ENCODE measurements around the gene MAD2L2. TPM values are rescaled to one million over a fixed set of nuclear protein-coding genes. Genes with fewer than 3 reads are reported as not detected.

MAD2L2 gene
- total RNA-seq, 1 donor from 2014 or later = 76.9 TPM

DNA sequence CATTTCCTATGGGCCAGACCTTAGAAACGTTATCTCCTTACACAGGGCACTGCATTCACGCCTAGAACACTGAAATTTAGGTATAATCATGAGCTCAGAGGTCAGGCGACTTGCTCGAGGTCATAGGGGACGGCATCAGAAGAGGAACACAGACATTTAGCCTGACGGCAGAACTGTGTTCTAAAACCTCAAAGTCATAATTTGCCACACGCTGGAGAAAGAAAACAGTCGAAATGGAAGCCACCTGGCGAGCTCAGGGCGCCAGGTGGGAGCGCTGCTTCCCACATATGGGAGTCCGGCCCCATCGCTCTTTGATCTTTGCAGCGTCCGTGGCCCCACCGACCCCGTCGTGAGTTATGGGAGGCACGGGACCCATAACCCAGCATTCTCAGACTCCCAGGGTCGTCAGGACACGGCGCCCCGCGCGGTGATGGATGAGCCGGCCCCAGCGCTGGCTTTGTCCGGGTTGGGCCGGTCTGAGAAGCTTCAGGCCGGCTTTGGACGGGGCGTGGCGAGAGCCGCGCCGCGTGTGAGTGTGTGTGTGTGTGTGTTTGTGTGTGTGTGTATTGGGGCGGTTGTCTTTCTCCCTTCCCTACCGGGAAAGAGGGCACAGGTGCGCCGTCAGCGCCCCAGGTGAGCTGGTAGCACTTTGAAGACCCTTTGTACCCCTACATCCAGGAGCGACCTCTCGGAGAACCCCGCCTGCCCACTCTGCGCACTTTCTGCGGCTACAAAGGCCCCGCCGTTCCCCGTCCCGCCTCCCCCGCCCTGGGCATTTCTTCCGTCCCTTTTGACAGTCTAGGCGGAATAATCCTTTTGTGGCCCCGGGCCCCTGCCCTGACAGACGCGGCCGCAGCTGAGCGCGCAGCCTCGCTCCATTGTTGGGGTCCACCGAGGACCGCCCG lies 9.7 kb upstream of the MAD2L2 start:
- H3K9me3 Mint-ChIP-seq = no peaks in the 10 kb centered on the region
- no peak overlapping the region for H3K27ac Mint-ChIP-seq
- peaks cover 21% of the 10 kb centered on the region for H3K4me1 Mint-ChIP-seq (ENCODE audit: low read depth)
- H3K36me3 Mint-ChIP-seq (ENCODE audit: low read depth) = no peaks in the 10 kb centered on the region
- peak overlapping the region; percentile 13 for H3K4me3 Mint-ChIP-seq
- DNase-seq (ENCODE audit: low spot score) = no peak
- H3K27me3 Mint-ChIP-seq (ENCODE audit: insufficient read depth) = peaks cover 57% of the 10 kb centered on the region
- intact Hi-C loops (cut with micrococcal nuclease) = loop anchor here (5.0 kb wide), 1 partner anchor 893 kb away; the partner anchor contains the start of gene CASZ1

- Mint-ChIP-seq H3K9me3 (no peaks in the 10 kb centered on the region), H3K36me3 (ENCODE audit: low read depth) (no peaks in the 10 kb centered on the region), H3K4me1 (ENCODE audit: low read depth) (peaks cover 15% of the 10 kb centered on the region), H3K27me3 (ENCODE audit: insufficient read depth) (peaks cover 53% of the 10 kb centered on the region), H3K27ac (no peak overlapping the region), H3K4me3 (no peak overlapping the region)
- intact Hi-C loops (cut with micrococcal nuclease) = no loop called here
- no peak for DNase-seq (ENCODE audit: low spot score)
These were observed 7.6 kb upstream of the MAD2L2 start for GRCh38 chr1:11688506-11688905.

DNA sequence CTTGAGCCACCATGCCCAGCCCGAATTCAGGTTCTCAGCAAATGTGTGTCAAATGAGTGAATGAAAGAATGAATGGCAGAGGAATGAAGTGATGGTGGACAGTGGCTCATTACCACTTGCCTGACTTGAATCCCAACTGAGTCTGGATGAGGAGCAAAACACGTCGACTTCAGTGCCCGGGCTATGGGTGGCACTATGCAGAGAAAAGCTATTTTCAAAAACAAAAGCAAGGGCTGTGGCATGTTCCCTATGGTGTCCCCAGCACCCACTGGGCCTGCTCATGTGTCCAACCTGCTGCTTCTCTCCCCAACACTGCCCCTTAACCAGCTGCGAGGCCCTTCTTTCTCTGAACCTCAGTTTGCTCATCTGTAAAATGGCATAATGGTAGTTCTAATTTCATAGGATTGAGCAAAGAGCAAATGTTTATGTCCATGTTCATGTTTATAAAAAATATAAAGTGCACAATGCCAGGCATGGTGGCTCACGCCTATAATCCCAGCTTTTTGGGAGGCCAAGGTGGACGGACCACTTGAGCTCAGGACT lies 4.3 kb upstream of the MAD2L2 start:
- H3K27me3 Mint-ChIP-seq (ENCODE audit: insufficient read depth) = peaks cover 39% of the 10 kb centered on the region
- H3K36me3 Mint-ChIP-seq (ENCODE audit: low read depth) = no peaks in the 10 kb centered on the region
- H3K9me3 Mint-ChIP-seq = no peaks in the 10 kb centered on the region
- intact Hi-C loops (cut with micrococcal nuclease) = no loop called here
- H3K4me3 Mint-ChIP-seq = no peak overlapping the region
- H3K4me1 Mint-ChIP-seq (ENCODE audit: low read depth) = peaks cover 10% of the 10 kb centered on the region
- no peak overlapping the region for H3K27ac Mint-ChIP-seq
- DNase-seq (ENCODE audit: low spot score) = no peak

DNA sequence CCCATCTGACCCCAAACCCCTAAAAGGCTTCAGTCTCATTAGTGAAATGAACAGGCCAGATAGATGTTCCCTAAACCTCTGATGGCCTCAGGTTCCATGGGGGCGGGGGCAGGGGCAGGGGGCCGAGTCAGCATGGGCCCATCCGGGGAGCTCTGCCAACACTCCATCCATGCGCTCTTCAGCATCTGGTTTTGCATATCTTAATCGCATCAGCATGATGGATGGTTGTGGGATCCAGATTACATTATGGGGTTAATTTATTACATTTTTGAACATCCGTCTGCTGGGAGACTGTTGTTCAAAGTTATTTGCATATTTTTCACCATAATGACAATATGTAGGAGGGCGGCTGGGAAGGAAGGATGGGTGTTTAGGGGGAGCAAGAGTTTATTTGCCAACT lies 3.1 kb upstream of the MAD2L2 start:
- H3K36me3 Mint-ChIP-seq (ENCODE audit: low read depth) = no peaks in the 10 kb centered on the region
- no peak overlapping the region for H3K27ac Mint-ChIP-seq
- DNase-seq (ENCODE audit: low spot score) = no peak
- intact Hi-C loops (cut with micrococcal nuclease) = no loop called here
- no peak overlapping the region for H3K4me3 Mint-ChIP-seq
- H3K9me3 Mint-ChIP-seq = no peaks in the 10 kb centered on the region
- H3K27me3 Mint-ChIP-seq (ENCODE audit: insufficient read depth) = peaks cover 32% of the 10 kb centered on the region
- peaks cover 12% of the 10 kb centered on the region for H3K4me1 Mint-ChIP-seq (ENCODE audit: low read depth)

DNA sequence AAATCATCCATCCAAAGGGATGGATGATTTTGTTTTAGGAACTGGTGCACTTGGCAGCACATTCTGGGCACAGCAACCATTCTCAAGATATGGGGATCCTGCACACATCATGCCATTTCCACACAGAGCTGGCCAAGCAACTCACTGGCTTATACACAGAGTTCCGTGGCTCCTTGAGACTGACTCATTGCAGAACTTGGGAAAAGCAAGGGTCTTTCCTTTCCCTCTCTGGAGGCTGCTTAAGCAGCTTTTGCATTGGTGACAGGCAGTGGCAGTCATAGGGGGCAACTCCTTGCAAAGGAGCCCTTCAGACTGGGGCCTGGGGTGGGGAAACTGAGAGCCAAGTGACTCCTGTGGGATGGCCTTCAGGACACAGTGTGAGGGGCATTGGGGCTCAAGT lies 1.9 kb upstream of the MAD2L2 start:
- Mint-ChIP-seq H3K27me3 (ENCODE audit: insufficient read depth) (peaks cover 20% of the 10 kb centered on the region), H3K4me3 (no peak overlapping the region), H3K36me3 (ENCODE audit: low read depth) (no peaks in the 10 kb centered on the region), H3K27ac (no peak overlapping the region), H3K9me3 (no peaks in the 10 kb centered on the region), H3K4me1 (ENCODE audit: low read depth) (peaks cover 18% of the 10 kb centered on the region)
- intact Hi-C loops (cut with micrococcal nuclease) = no loop called here
- no peak for DNase-seq (ENCODE audit: low spot score)

- intact Hi-C loops (cut with micrococcal nuclease) = no loop called here
- Mint-ChIP-seq H3K27ac (no peak overlapping the region), H3K27me3 (ENCODE audit: insufficient read depth) (peaks cover 15% of the 10 kb centered on the region), H3K4me1 (ENCODE audit: low read depth) (peaks cover 18% of the 10 kb centered on the region), H3K4me3 (peak overlapping the region; percentile 56), H3K9me3 (no peaks in the 10 kb centered on the region), H3K36me3 (ENCODE audit: low read depth) (no peaks in the 10 kb centered on the region)
- no peak for DNase-seq (ENCODE audit: low spot score)
These were observed 1.4 kb upstream of the MAD2L2 start for GRCh38 chr1:11682287-11682771.

DNA sequence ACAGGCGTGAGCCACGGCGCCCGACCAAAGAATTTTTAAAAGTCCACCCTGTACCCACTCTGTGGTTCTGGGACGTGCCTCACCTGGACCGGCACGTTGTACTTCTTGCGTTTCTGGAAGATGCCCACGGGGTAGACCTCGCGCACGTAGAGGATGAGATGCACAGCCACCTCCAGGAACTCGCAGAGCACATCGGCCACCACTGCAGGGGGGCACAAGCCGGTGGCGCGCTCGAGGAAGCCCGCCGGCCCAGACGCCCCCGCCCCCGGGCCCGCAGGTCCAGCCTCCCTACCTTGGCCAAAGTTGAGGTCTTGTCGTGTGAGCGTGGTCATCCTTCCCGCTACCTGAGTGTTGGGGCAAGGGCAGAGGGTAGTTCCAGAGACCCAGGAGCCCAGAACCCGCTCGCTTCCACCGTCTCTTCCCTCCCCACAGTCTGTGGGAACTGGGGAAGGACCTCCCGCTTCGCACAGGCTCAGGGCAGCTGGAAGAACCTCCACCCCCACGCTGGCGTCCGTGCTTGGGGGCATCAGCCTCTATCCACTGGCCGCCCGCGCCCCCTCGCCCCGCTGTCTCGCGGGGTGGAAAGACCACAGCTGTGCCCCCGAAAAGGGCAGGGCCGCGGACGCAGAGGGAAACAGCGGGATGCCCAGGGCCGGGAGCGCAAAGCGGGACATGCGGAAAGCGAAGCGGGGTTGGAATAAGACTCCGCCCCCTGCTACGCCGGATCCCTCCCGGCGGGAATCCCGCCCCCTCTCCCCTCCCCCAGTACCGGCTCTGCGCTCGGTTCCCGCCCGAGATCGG lies 478 bp downstream of the MAD2L2 start:
- Mint-ChIP-seq H3K27me3 (ENCODE audit: insufficient read depth) (peaks cover 13% of the 10 kb centered on the region), H3K27ac (peak overlapping the region; percentile 58), H3K4me3 (peak overlapping the region; percentile 87), H3K9me3 (no peaks in the 10 kb centered on the region), H3K4me1 (ENCODE audit: low read depth) (peaks cover 18% of the 10 kb centered on the region), H3K36me3 (ENCODE audit: low read depth) (peaks cover 2% of the 10 kb centered on the region)
- intact Hi-C loops (cut with micrococcal nuclease) = loop anchor here (1.0 to 2.0 kb wide), 7 partner anchors 16 to 407 kb away; partner anchors contain the start of genes AGTRAP, FBXO2, FBXO44 and FBXO6
- no peak for DNase-seq (ENCODE audit: low spot score)

- Mint-ChIP-seq H3K27me3 (ENCODE audit: insufficient read depth) (peaks cover 5% of the 10 kb centered on the region), H3K27ac (no peak overlapping the region), H3K4me3 (peak overlapping the region; percentile 3), H3K4me1 (ENCODE audit: low read depth) (peaks cover 18% of the 10 kb centered on the region), H3K36me3 (ENCODE audit: low read depth) (peaks cover 5% of the 10 kb centered on the region), H3K9me3 (no peaks in the 10 kb centered on the region)
- intact Hi-C loops (cut with micrococcal nuclease) = no loop called here
- DNase-seq (ENCODE audit: low spot score) = no peak
These were observed 2.5 kb downstream of the MAD2L2 start for GRCh38 chr1:11678442-11678841.

- H3K4me3 Mint-ChIP-seq = no peak overlapping the region
- no peak for DNase-seq (ENCODE audit: low spot score)
- intact Hi-C loops (cut with micrococcal nuclease) = no loop called here
- peaks cover 14% of the 10 kb centered on the region for H3K4me1 Mint-ChIP-seq (ENCODE audit: low read depth)
- peaks cover 7% of the 10 kb centered on the region for H3K36me3 Mint-ChIP-seq (ENCODE audit: low read depth)
- H3K27ac Mint-ChIP-seq = no peak overlapping the region
- no peaks in the 10 kb centered on the region for H3K27me3 Mint-ChIP-seq (ENCODE audit: insufficient read depth)
- H3K9me3 Mint-ChIP-seq = no peaks in the 10 kb centered on the region
These were observed 4.4 kb downstream of the MAD2L2 start for GRCh38 chr1:11676386-11677103.

DNA sequence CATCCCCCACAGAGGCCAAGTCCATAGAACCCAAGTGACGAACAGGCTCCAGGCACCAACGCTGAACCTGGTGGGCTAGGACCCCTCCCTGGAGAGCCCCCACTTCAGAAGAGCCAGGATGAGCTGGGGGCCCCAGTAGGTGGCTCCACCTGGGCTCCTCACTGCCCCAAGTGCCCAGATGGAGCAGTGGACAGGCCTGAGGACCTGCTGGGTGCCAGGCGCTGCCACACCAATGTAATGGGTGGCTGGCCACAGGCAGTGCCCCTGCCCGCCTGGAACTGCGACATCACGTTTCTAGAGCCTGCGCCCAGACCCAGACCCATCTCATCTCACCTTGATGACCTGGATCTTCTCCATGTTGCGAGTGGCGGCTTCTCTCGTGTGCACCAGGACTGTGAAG lies 5.6 kb downstream of the MAD2L2 start:
- Mint-ChIP-seq H3K4me3 (no peak overlapping the region), H3K36me3 (ENCODE audit: low read depth) (peaks cover 9% of the 10 kb centered on the region), H3K27me3 (ENCODE audit: insufficient read depth) (no peaks in the 10 kb centered on the region), H3K4me1 (ENCODE audit: low read depth) (peaks cover 12% of the 10 kb centered on the region), H3K27ac (no peak overlapping the region), H3K9me3 (no peaks in the 10 kb centered on the region)
- intact Hi-C loops (cut with micrococcal nuclease) = no loop called here
- DNase-seq (ENCODE audit: low spot score) = no peak

DNA sequence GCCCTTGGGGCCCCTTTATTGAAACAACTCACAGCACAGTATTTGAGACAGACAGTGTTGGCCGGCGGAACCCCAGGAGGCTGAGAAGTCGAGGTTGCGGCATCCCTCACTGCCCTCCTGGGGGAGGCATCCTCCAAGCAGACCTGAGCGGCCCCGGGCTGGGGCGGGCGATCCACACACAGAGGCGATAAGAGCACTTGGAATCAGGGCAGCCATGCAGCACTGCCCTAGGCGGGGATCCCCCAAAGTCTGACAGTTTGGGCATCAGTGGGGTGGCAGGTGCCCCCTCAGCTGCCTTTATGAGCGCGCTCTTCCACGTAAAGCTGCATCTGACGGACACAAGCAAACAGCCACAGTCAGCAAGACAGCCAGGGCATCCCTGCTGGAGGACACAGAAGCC lies 6.5 kb downstream of the MAD2L2 start:
- intact Hi-C loops (cut with micrococcal nuclease) = no loop called here
- peaks cover 12% of the 10 kb centered on the region for H3K36me3 Mint-ChIP-seq (ENCODE audit: low read depth)
- H3K27ac Mint-ChIP-seq = no peak overlapping the region
- H3K4me3 Mint-ChIP-seq = no peak overlapping the region
- peaks cover 9% of the 10 kb centered on the region for H3K4me1 Mint-ChIP-seq (ENCODE audit: low read depth)
- no peak for DNase-seq (ENCODE audit: low spot score)
- no peaks in the 10 kb centered on the region for H3K27me3 Mint-ChIP-seq (ENCODE audit: insufficient read depth)
- no peaks in the 10 kb centered on the region for H3K9me3 Mint-ChIP-seq

GRCh38 chr1:11673089-11673769 lies 7.7 kb downstream of the MAD2L2 start:
- Mint-ChIP-seq H3K4me1 (ENCODE audit: low read depth) (no peaks in the 10 kb centered on the region), H3K36me3 (ENCODE audit: low read depth) (peaks cover 15% of the 10 kb centered on the region), H3K27ac (no peak overlapping the region), H3K9me3 (no peaks in the 10 kb centered on the region), H3K27me3 (ENCODE audit: insufficient read depth) (no peaks in the 10 kb centered on the region), H3K4me3 (no peak overlapping the region)
- DNase-seq (ENCODE audit: low spot score) = no peak
- intact Hi-C loops (cut with micrococcal nuclease) = no loop called here

All from activated T-helper 1 cell treated with anti-CD3 and anti-CD28 coated beads, Interleukin-12 subunit alpha, Interleukin-12 subunit beta, Interleukin-2, Interleukin-4 antibody, amounts not matched to agents 30 ng/mL and 10 ng/mL and 1 ng/mL, durations not matched to agents 14 hours and 24 hours and 36 hours (primary cell).